Right atrium auricular region (tissue), 2 donors: ENCODE results near the gene CD6. TPM values are rescaled to one million over a fixed set of nuclear protein-coding genes. Genes with fewer than 3 reads are reported as not detected.

ENCODE experiments used
- DNase-seq: peaks from one replicate; pipeline ENCODE4 v3.0.0-alpha.2; 2019; ENCODE audit warnings: low spot score
- H3K27ac ChIP-seq, 2 donors: fragments of 200-600 bp; sonication (generic); 1 replicate in 1 of 2; 2 replicates in 1 of 2; pipeline ENCODE4 v1.5.1; 2016 to 2019
- H3K27me3 ChIP-seq, 2 donors: fragments of 200-600 bp; sonication (generic); one replicate each; pipeline versions ENCODE4 v1.5.1 to v1.6.0; 2017 to 2019
- H3K36me3 ChIP-seq: fragments of 200-600 bp; sonication (generic); one replicate; pipeline ENCODE4 v1.5.1; 2016
- H3K4me1 ChIP-seq, 2 donors: fragments of 200-600 bp; sonication (generic); one replicate each; pipeline versions ENCODE4 v1.5.1 to v1.6.0; 2017 to 2019
- H3K4me3 ChIP-seq, 2 donors: fragments of 200-600 bp; sonication (generic); 1 replicate in 1 of 2; 2 replicates in 1 of 2; pipeline ENCODE4 v1.5.1; 2017 to 2019; ENCODE audit warnings: mild to moderate bottlenecking in 1 of 2, moderate library complexity in 1 of 2
- H3K9me3 ChIP-seq, 2 donors: fragments of 200-600 bp; sonication (generic); one replicate each; pipeline ENCODE4 v1.5.1; 2019
- total RNA-seq, 2 donors: library from RNA; depleted of rRNA; stranded (reverse); fragments of >200 nt; gene quantifications; one replicate each; pipeline ENCODE4 v1.1.0, GENCODE V29; 2016
- TF ChIP-seq, protein P1 (sequence below), 2 donors: fragments of 200-600 bp; sonication (generic); IDR thresholded peaks; one replicate each; pipeline ENCODE4 v1.5.1; 2019; ENCODE audit warnings: antibody characterized with exemption in 2 of 2

CD6 gene
- total RNA-seq, 2 donors from 2014 or later: 0.48 to 0.79 TPM

DNA sequence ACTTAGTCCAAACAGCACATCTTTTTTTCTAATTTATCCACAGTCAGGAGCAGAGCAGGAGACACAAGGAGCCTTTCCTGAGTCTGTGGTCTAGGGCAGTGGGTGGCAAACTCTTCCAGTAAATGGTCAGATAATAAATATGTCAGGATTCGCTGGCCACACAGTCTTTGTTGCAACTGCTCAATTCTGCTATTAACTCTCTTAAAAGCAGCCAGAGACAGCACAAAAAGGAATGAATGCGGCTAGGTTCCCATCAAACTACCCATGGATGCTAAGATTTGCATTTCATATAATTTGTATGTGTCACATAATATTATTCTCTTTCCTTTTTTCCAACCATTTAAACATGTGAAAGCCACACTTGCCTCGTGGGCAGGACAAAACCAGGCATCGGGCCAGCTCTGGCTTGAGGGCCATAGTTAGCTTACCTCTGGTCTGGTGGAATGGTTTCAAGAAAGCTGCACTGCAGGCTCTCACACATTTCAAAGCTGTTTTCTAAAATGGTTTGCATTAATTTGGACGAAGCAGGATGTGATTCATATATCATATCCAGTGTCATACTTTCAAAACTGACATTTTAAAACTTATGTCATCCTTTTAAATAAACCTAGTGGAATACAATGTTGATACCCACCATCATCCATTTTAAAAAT lies 66.1 kb downstream of the CD6 start:
- no peaks in the 10 kb centered on the region for H3K27me3 ChIP-seq
- no peak for DNase-seq
- no peak overlapping the region for H3K4me3 ChIP-seq
- TF ChIP-seq, protein P1, sequence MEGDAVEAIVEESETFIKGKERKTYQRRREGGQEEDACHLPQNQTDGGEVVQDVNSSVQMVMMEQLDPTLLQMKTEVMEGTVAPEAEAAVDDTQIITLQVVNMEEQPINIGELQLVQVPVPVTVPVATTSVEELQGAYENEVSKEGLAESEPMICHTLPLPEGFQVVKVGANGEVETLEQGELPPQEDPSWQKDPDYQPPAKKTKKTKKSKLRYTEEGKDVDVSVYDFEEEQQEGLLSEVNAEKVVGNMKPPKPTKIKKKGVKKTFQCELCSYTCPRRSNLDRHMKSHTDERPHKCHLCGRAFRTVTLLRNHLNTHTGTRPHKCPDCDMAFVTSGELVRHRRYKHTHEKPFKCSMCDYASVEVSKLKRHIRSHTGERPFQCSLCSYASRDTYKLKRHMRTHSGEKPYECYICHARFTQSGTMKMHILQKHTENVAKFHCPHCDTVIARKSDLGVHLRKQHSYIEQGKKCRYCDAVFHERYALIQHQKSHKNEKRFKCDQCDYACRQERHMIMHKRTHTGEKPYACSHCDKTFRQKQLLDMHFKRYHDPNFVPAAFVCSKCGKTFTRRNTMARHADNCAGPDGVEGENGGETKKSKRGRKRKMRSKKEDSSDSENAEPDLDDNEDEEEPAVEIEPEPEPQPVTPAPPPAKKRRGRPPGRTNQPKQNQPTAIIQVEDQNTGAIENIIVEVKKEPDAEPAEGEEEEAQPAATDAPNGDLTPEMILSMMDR (IDR thresholded peaks at IDR 0.05): no peak
- peaks cover 0 to 5% of the 10 kb centered on the region in 2 donors for H3K4me1 ChIP-seq
- no peaks in the 10 kb centered on the region for H3K9me3 ChIP-seq
- H3K27ac ChIP-seq: no peak overlapping the region
- H3K36me3 ChIP-seq: no peaks in the 10 kb centered on the region

DNA sequence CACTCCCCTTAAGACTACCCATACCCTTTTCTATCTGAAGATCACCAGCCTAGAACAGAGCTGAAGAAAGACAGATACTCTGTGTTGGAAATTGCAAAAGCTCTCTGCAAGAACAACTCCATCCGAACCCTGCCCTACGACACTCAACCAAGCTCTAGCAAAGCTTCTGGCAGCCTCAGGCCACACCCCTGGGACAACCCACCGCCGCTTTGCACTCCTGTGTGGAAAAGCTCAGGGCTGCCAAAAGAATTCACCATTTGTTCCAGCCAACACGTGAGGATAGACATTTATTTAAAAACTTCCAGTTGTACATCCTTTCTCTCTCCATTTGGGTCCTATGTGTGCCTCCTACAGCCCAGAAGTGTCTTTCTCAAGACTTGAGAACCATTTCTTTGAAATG lies 68.4 kb downstream of the CD6 start:
- Histone ChIP-seq H3K27ac (no peak overlapping the region), H3K4me3 (no peak overlapping the region), H3K9me3 (no peaks in the 10 kb centered on the region), H3K36me3 (no peaks in the 10 kb centered on the region), H3K27me3 (no peaks in the 10 kb centered on the region), H3K4me1 (peaks cover 0 to 5% of the 10 kb centered on the region in 2 donors)
- TF ChIP-seq, protein P1 (IDR thresholded peaks at IDR 0.05): no peak
- no peak for DNase-seq

DNA sequence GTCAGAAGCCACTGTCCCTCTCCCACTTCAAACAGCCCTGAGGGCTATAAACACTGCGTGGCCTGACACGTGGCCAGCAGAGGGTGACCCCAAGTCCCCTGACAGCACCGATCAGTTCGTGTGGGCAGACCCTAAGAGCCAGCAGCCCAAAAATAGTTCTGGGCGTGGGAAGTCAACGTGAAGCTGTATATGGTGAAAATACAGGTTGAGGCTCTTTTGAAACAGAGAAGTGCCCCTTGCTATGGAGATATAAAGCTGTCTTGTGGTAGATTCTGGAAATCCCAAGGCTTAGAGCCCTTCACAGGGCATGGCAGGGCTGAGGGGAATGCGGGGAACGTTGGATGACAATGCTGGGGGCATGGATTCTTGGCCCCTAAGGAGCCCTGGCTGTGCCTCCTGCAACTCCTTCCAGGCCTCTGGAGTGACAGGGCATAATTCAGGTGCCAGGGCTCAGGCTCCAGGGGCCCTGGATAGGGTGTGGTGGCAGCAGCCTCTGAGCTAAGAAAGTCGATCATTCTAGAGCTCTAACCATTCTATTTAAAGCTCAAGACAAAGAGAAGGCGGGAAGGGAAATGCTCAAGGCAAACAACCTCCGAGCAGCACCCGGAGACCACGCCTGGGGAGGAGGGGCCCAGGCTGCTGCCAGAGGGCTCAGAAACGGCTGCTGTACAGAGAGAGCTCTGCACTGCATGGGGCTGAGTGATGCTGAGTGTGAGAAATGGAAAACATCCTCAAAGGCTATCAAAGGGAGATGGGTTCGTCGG lies 70.5 kb downstream of the CD6 start:
- no peak overlapping the region for H3K27ac ChIP-seq
- H3K9me3 ChIP-seq: no peaks in the 10 kb centered on the region
- TF ChIP-seq, protein P1 (IDR thresholded peaks at IDR 0.05): no peak
- no peak for DNase-seq
- H3K4me3 ChIP-seq: no peak overlapping the region
- H3K36me3 ChIP-seq: no peaks in the 10 kb centered on the region
- peaks cover 0 to 5% of the 10 kb centered on the region in 2 donors for H3K4me1 ChIP-seq
- H3K27me3 ChIP-seq: no peaks in the 10 kb centered on the region

DNA sequence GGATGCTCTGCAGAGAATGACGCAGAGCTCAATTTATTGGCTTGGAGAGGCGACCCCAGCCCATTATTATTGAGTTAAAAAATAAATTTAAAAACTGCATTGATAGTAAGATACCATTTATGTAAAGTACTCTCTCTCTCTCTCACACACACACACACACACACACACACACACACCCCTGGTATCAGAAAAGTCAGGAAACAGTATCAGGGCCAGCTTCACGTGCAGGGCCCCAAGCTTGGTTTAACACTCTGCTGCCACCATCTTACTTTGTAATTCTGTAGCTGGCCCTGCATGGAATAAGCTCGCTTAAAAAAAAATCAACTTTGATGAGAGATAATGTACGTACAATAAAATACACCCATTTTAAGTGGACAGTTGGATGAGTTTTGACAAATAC lies 71.1 kb downstream of the CD6 start:
- DNase-seq: no peak
- no peak overlapping the region for H3K4me3 ChIP-seq
- peaks cover 0 to 5% of the 10 kb centered on the region in 2 donors for H3K4me1 ChIP-seq
- TF ChIP-seq, protein P1 (IDR thresholded peaks at IDR 0.05): no peak
- H3K27me3 ChIP-seq: no peaks in the 10 kb centered on the region
- no peaks in the 10 kb centered on the region for H3K9me3 ChIP-seq
- H3K36me3 ChIP-seq: no peaks in the 10 kb centered on the region
- H3K27ac ChIP-seq: no peak overlapping the region

DNA sequence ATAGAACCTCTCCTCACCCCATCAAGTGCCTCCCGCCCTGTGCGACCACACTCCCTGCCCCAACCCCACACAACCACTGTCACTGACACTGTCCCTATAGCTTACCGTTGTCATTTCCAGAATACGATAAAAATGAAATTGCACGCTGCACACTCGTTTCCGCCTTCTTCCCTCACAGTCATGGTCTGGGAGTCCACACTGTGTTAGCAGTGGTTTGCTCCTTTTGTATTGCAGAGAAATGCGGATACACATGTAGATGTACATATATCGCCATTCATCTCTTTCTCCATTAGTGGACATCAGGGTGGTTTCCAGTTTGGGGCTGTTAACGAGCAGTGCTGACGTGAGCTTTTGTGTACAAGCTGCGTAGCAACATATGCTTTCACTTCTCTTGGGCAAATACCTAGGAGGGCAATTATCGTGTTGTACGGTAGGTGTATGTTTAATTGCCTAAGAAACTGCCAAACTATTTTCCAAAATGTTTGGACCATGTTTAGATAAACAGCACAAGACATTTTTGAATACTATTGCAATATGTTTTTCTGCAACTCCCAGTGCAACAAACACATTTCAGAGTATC lies 71.6 kb downstream of the CD6 start:
- Histone ChIP-seq H3K36me3 (no peaks in the 10 kb centered on the region), H3K9me3 (no peaks in the 10 kb centered on the region), H3K27me3 (no peaks in the 10 kb centered on the region), H3K4me3 (no peak overlapping the region), H3K4me1 (peaks cover 0 to 5% of the 10 kb centered on the region in 2 donors), H3K27ac (no peak overlapping the region)
- DNase-seq: no peak
- TF ChIP-seq, protein P1 (IDR thresholded peaks at IDR 0.05): no peak
